ENCODE data around the gene DNER.

- TF ChIP-seq CTCF (conservative IDR thresholded peaks at IDR 0.05; ENCODE audit: low read depth, low read length) (no peak), EZH2 (IDR thresholded peaks at IDR 0.05; ENCODE audit: borderline replicate concordance, low read depth, low read length, poor library complexity, severe bottlenecking) (no peak)
Observed at GRCh38 chr2:229660951-229661350, 53.4 kb downstream of the DNER start.
